H1 (cell line): Measurements from ENCODE around the gene PTBP3. TPM values are rescaled to one million over a fixed set of nuclear protein-coding genes. Genes with fewer than 3 reads are reported as not detected.

Experiments used
- HDAC2 ChIP-seq, 2 experiments: fragments of 300-600 bp in 1 of 2; sonication (generic) in 1 of 2; IDR thresholded peaks; 2 replicates each; pipeline ENCODE4 v1.6.1; 2011 to 2012; ENCODE audit warnings: low read depth in 2 of 2, low read length in 2 of 2, mild to moderate bottlenecking in 2 of 2, moderate library complexity in 2 of 2, borderline replicate concordance in 1 of 2, inconsistent platforms in 1 of 2
- JUND ChIP-seq: IDR thresholded peaks from 2 replicates; pipeline ENCODE4 v1.6.1; 2011; ENCODE audit warnings: mild to moderate bottlenecking, improper control_type of control experiment, low read length
- KDM5A ChIP-seq: fragments of 200-600 bp; IDR thresholded peaks from 2 replicates; pipeline ENCODE4 v1.7.1; 2012; ENCODE audit warnings: mild to moderate bottlenecking, low read length, inconsistent platforms, mixed read lengths
- POLR2A ChIP-seq, 2 experiments: IDR thresholded peaks; 1 replicate in 1 of 2; 2 replicates in 1 of 2; pipeline ENCODE4 v1.6.1; 2011; ENCODE audit warnings: low read depth in 2 of 2, low read length in 2 of 2, mild to moderate bottlenecking in 2 of 2; ENCODE audit errors: control extremely low read depth in 1 of 2
- RAD21 ChIP-seq, 2 experiments: IDR thresholded peaks in 1 of 2; conservative IDR thresholded peaks in 1 of 2; 2 replicates each; pipeline ENCODE4 v1.6.1; 2011; ENCODE audit warnings: low read depth in 2 of 2, low read length in 2 of 2, improper control_type of control experiment in 1 of 2, inconsistent platforms in 1 of 2, mild to moderate bottlenecking in 1 of 2, moderate library complexity in 1 of 2
- SIRT6 ChIP-seq: IDR thresholded peaks from one replicate; pipeline ENCODE4 v1.7.1; 2012; ENCODE audit warnings: low read length, inconsistent platforms
- TBP ChIP-seq: IDR thresholded peaks from 2 replicates; pipeline ENCODE4 v1.6.1; 2011; ENCODE audit warnings: low read depth, low read length, improper control_type of control experiment
- YY1 ChIP-seq: IDR thresholded peaks from 2 replicates; pipeline ENCODE4 v1.6.1; 2011; ENCODE audit warnings: low read depth, mild to moderate bottlenecking, low read length
- polyA plus RNA-seq, 7 experiments: library from polyadenylated mRNA; depleted of rRNA in 3 of 7; stranded (reverse) in 5 of 7; unstranded in 2 of 7; fragments of >200 nt in 5 of 7; fragments of 200-250 nt in 2 of 7; gene quantifications; 1 replicate in 5 of 7; 2 replicates in 1 of 7; 4 replicates in 1 of 7; pipeline versions ENCODE4 v1.2.1 to v1.2.3, GENCODE V29; 2011 to 2013; ENCODE audit warnings: missing spikeins in 2 of 7, mixed read lengths in 2 of 7
- total RNA-seq: library from RNA; stranded (reverse); fragmentation: NEBNext Ultra II Directional; extraction: Animal tissue kit (Norgen Biotek cat#: 25700); gene quantifications from 2 replicates; pipeline ENCODE4 v1.2.1, GENCODE V29; 2021
- TF ChIP-seq, protein P1 (sequence below): fragments of 300-600 bp; sonication (generic); IDR thresholded peaks from 2 replicates; pipeline ENCODE4 v1.7.1; 2012; ENCODE audit warnings: low read length, moderate library complexity, mild to moderate bottlenecking, inconsistent platforms; ENCODE audit not compliant: insufficient replicate concordance

PTBP3 gene
- total and polyA plus RNA-seq, 2 of the 8 experiments (the other 6 are each of a cell fraction or from before 2014, with no cell fraction given), result 51.0 to 124 TPM

- TF ChIP-seq, protein P1, sequence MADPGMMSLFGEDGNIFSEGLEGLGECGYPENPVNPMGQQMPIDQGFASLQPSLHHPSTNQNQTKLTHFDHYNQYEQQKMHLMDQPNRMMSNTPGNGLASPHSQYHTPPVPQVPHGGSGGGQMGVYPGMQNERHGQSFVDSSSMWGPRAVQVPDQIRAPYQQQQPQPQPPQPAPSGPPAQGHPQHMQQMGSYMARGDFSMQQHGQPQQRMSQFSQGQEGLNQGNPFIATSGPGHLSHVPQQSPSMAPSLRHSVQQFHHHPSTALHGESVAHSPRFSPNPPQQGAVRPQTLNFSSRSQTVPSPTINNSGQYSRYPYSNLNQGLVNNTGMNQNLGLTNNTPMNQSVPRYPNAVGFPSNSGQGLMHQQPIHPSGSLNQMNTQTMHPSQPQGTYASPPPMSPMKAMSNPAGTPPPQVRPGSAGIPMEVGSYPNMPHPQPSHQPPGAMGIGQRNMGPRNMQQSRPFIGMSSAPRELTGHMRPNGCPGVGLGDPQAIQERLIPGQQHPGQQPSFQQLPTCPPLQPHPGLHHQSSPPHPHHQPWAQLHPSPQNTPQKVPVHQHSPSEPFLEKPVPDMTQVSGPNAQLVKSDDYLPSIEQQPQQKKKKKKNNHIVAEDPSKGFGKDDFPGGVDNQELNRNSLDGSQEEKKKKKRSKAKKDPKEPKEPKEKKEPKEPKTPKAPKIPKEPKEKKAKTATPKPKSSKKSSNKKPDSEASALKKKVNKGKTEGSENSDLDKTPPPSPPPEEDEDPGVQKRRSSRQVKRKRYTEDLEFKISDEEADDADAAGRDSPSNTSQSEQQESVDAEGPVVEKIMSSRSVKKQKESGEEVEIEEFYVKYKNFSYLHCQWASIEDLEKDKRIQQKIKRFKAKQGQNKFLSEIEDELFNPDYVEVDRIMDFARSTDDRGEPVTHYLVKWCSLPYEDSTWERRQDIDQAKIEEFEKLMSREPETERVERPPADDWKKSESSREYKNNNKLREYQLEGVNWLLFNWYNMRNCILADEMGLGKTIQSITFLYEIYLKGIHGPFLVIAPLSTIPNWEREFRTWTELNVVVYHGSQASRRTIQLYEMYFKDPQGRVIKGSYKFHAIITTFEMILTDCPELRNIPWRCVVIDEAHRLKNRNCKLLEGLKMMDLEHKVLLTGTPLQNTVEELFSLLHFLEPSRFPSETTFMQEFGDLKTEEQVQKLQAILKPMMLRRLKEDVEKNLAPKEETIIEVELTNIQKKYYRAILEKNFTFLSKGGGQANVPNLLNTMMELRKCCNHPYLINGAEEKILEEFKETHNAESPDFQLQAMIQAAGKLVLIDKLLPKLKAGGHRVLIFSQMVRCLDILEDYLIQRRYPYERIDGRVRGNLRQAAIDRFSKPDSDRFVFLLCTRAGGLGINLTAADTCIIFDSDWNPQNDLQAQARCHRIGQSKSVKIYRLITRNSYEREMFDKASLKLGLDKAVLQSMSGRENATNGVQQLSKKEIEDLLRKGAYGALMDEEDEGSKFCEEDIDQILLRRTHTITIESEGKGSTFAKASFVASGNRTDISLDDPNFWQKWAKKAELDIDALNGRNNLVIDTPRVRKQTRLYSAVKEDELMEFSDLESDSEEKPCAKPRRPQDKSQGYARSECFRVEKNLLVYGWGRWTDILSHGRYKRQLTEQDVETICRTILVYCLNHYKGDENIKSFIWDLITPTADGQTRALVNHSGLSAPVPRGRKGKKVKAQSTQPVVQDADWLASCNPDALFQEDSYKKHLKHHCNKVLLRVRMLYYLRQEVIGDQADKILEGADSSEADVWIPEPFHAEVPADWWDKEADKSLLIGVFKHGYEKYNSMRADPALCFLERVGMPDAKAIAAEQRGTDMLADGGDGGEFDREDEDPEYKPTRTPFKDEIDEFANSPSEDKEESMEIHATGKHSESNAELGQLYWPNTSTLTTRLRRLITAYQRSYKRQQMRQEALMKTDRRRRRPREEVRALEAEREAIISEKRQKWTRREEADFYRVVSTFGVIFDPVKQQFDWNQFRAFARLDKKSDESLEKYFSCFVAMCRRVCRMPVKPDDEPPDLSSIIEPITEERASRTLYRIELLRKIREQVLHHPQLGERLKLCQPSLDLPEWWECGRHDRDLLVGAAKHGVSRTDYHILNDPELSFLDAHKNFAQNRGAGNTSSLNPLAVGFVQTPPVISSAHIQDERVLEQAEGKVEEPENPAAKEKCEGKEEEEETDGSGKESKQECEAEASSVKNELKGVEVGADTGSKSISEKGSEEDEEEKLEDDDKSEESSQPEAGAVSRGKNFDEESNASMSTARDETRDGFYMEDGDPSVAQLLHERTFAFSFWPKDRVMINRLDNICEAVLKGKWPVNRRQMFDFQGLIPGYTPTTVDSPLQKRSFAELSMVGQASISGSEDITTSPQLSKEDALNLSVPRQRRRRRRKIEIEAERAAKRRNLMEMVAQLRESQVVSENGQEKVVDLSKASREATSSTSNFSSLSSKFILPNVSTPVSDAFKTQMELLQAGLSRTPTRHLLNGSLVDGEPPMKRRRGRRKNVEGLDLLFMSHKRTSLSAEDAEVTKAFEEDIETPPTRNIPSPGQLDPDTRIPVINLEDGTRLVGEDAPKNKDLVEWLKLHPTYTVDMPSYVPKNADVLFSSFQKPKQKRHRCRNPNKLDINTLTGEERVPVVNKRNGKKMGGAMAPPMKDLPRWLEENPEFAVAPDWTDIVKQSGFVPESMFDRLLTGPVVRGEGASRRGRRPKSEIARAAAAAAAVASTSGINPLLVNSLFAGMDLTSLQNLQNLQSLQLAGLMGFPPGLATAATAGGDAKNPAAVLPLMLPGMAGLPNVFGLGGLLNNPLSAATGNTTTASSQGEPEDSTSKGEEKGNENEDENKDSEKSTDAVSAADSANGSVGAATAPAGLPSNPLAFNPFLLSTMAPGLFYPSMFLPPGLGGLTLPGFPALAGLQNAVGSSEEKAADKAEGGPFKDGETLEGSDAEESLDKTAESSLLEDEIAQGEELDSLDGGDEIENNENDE, result no peak
- no peak for TF ChIP-seq JUND
- no peak for TF ChIP-seq HDAC2 (IDR thresholded peaks at IDR 0.05; ENCODE audit: borderline replicate concordance in 1 of 2, low read depth in 2 of 2, low read length in 2 of 2)
- TF ChIP-seq SIRT6, result no peak
- TF ChIP-seq POLR2A (IDR thresholded peaks at IDR 0.05; ENCODE audit: control extremely low read depth in 1 of 2, low read depth in 2 of 2, low read length in 2 of 2), result no peak
- no peak for TF ChIP-seq RAD21 (IDR thresholded peaks at IDR 0.05 in 1 of 2, conservative IDR thresholded peaks at IDR 0.05 in 1 of 2; ENCODE audit: low read depth in 2 of 2, low read length in 2 of 2)
- no peak for TF ChIP-seq KDM5A
- TF ChIP-seq YY1, result no peak
- no peak for TF ChIP-seq TBP
- TF ChIP-seq, all 59 proteins: peak for 0
These were observed 75.3 kb downstream of the PTBP3 start (continued) for GRCh38 chr9:112258106-112258505.
